Measurements from ENCODE around the gene MYOM1. TPM values are rescaled to one million over a fixed set of nuclear protein-coding genes. Genes with fewer than 3 reads are reported as not detected.
A peak's percentile ranks its signal among the peaks of the same experiment; 100 is the strongest.

The MYOM1 gene
- polyA plus RNA-seq (2013) = 1.5 TPM

DNA sequence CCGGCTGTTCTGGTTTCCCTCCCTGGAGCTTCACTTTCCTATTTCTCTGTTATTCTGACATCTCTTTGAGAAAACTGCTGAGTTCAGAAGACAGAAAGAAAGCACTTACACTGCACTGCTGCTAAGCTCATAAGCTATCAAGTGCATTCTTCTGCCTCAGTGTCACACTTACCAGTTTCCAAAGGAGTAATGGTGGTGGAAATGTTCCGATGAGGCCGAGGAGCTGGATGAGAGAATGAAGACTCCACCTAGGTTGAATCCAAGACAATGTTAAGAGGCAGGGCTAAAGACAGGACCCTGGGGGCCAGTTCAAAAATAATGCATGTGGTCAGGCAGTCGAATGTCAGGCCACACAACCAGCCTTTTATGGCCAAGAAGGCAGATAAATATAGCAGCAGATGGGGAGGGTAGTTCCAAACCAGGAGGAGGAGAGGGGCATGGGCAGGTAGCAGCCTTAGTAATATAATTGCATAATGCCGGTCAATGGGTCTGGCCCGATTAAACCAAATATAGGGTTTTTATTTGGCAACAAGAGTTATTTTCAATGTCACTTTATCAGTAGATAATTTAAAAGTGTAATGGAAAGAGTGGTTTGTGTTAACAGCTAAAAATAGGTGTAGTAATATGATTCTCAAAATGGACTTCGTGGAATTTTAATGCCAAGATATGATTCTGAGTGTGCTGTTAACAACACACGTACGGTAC is at the start of gene MYOM1:
MYOM1 (minus strand) TSS at position 338 of the 705 bp plus-strand sequence. CDS start 4,745 bp downstream, outside the sequence.
- no peak within 1 kb of the TSS for H3K27ac ChIP-seq (ENCODE audit: insufficient read depth in 1 of 2, low read depth in 1 of 2, low read length in 2 of 2, poor library complexity in 1 of 2, severe bottlenecking in 2 of 2)
- POLR2A ChIA-PET = no interaction called here
- peaks cover 0 to 3% (median 0%) of the 10 kb centered on the region in 5 experiments for H3K9me3 ChIP-seq (ENCODE audit: control extremely low read depth in 1 of 5, control insufficient read depth in 4 of 5, insufficient read depth in 2 of 5, low read depth in 1 of 5, low read length in 4 of 5)
- no peak within 1 kb of the TSS for H3K4me3 ChIP-seq (ENCODE audit: control insufficient read depth in 1 of 7, extremely low read depth in 1 of 7, insufficient read depth in 4 of 7, low read depth in 2 of 7, low read length in 6 of 7)
- no peaks in the 10 kb centered on the region for H3K27me3 ChIP-seq (replicated peaks in 2 of 5; ENCODE audit: control insufficient read depth in 4 of 5, insufficient read depth in 5 of 5, low read length in 4 of 5)
- no peaks in the 10 kb centered on the region for H3K36me3 ChIP-seq (ENCODE audit: control insufficient read depth in 4 of 4, insufficient read depth in 4 of 4, low read length in 3 of 4)
- CTCF ChIA-PET = interaction anchor here (1.0 to 2.5 kb wide), 5 partner anchors 17 to 287 kb away, joined by 3 to 6 read pairs (median 5); no protein-coding TSS in a partner anchor
- peaks cover 0 to 12% (median 6%) of the 10 kb centered on the region in 4 experiments for H3K4me1 ChIP-seq (ENCODE audit: control extremely low read depth in 1 of 4, control insufficient read depth in 4 of 4, insufficient read depth in 4 of 4, low read length in 3 of 4)
- no peak for DNase-seq
- WGBS (ENCODE audit: insufficient coverage) = 82% methylated on average over 7 of the region's 9 CpGs

DNA sequence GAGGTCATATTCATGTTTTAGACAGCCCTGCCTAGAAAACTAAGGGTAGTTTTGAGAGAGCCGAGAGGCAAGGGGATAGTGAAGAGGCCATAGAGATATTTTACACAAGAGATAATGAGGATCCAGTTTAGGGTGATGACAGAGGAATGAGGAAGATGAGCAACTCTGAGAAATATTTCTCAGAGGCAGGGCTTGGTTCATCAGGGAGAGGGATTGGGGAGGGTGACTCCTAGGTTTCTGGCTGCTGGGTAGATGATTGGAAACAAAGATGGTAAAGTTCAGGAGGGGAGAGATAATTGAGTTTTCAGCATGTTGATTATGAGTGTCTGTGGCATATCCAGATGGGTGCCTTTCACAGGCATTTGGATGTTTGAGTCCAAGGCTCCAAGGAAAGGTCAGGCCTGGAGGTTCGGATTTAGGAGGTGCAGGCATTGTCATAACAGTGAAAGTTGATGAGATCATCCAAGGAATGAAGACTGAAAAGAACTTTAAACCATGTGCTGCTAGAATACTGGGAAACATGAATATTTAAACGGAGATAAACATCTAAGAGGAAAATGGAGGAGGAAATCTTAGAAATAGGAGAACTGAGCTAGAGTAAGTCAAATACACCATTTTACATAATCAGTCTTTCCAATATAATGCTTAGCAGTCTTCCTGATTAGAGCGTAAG is 49.6 kb upstream of the MYOM1 start:
- DNase-seq = no peak
- no peak overlapping the region for H3K4me3 ChIP-seq (ENCODE audit: control insufficient read depth in 1 of 7, extremely low read depth in 1 of 7, insufficient read depth in 4 of 7, low read depth in 2 of 7, low read length in 6 of 7)
- H3K27ac ChIP-seq (ENCODE audit: insufficient read depth in 1 of 2, low read depth in 1 of 2, low read length in 2 of 2, poor library complexity in 1 of 2, severe bottlenecking in 2 of 2) = no peak overlapping the region
- H3K4me1 ChIP-seq (ENCODE audit: control extremely low read depth in 1 of 4, control insufficient read depth in 4 of 4, insufficient read depth in 4 of 4, low read length in 3 of 4) = peaks cover 9 to 36% (median 18%) of the 10 kb centered on the region in 4 experiments
- H3K27me3 ChIP-seq (replicated peaks in 2 of 5; ENCODE audit: control insufficient read depth in 4 of 5, insufficient read depth in 5 of 5, low read length in 4 of 5) = no peaks in the 10 kb centered on the region
- H3K9me3 ChIP-seq (ENCODE audit: control extremely low read depth in 1 of 5, control insufficient read depth in 4 of 5, insufficient read depth in 2 of 5, low read depth in 1 of 5, low read length in 4 of 5) = no peaks in the 10 kb centered on the region
- H3K36me3 ChIP-seq (ENCODE audit: control insufficient read depth in 4 of 4, insufficient read depth in 4 of 4, low read length in 3 of 4) = peaks cover 3 to 20% (median 10%) of the 10 kb centered on the region in 4 experiments
- ChIA-PET CTCF (interaction anchor here (1.0 to 1.3 kb wide), 2 partner anchors 10 to 319 kb away, joined by 3 read pairs; no protein-coding TSS in a partner anchor), POLR2A (no interaction called here)
- 96% methylated on average over 2 of the region's 4 CpGs for WGBS (ENCODE audit: insufficient coverage)

DNA sequence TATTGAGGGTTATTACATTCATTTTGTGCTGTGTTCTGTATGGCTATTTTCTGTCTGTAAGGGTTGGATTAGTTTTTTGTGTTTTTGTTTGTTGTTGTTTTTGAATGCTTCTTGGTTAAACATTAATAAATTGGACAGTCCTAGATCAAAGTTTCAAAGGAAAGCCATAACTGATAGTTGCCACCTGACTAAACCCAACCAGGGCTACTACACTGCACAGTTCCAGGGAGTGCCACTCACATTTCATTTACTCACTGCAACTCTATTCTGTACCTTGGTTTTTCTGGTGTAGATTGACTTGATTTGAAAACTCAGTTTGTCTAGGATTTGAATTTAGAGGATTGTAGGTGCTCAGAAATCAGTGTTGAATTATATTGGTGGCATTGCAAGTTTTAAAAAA is 48.5 kb upstream of the MYOM1 start:
- no peak for DNase-seq
- H3K9me3 ChIP-seq (ENCODE audit: control extremely low read depth in 1 of 5, control insufficient read depth in 4 of 5, insufficient read depth in 2 of 5, low read depth in 1 of 5, low read length in 4 of 5) = no peaks in the 10 kb centered on the region
- H3K36me3 ChIP-seq (ENCODE audit: control insufficient read depth in 4 of 4, insufficient read depth in 4 of 4, low read length in 3 of 4) = peaks cover 0 to 9% (median 4%) of the 10 kb centered on the region in 4 experiments
- H3K4me3 ChIP-seq (ENCODE audit: control insufficient read depth in 1 of 7, extremely low read depth in 1 of 7, insufficient read depth in 4 of 7, low read depth in 2 of 7, low read length in 6 of 7) = no peak overlapping the region
- H3K27ac ChIP-seq (ENCODE audit: insufficient read depth in 1 of 2, low read depth in 1 of 2, low read length in 2 of 2, poor library complexity in 1 of 2, severe bottlenecking in 2 of 2) = no peak overlapping the region
- no peaks in the 10 kb centered on the region for H3K27me3 ChIP-seq (replicated peaks in 2 of 5; ENCODE audit: control insufficient read depth in 4 of 5, insufficient read depth in 5 of 5, low read length in 4 of 5)
- CTCF ChIA-PET = no interaction called here
- peaks cover 16 to 46% (median 26%) of the 10 kb centered on the region in 4 experiments for H3K4me1 ChIP-seq (ENCODE audit: control extremely low read depth in 1 of 4, control insufficient read depth in 4 of 4, insufficient read depth in 4 of 4, low read length in 3 of 4)
- POLR2A ChIA-PET = no interaction called here

DNA sequence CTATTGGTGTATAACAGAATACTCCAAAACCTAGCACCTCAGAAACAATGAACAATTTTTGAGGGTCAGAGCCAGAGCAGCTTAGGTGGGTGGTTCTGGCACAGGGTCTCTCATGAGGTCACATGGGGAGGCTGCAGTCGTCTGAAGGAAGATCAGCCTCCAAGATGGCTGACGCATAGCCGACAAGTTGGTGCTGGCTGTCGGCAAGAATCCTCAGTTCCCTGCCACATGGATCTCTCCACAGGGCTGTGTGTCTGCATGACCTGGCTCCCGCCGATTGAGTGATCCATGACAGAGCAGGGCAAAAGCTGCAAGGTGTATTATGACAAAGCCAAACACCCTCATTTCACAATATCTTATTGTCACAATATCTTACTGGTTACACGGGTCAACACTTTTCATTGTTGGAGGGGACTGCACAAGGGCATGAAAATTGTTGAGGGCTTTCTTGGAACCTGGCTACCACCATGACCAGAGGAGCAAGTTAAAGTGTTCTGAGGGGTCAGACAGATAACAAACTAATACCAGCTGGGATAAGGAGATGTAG is 46.4 kb upstream of the MYOM1 start:
- Histone ChIP-seq H3K27me3 (replicated peaks in 2 of 5; ENCODE audit: control insufficient read depth in 4 of 5, insufficient read depth in 5 of 5, low read length in 4 of 5) (no peaks in the 10 kb centered on the region), H3K9me3 (ENCODE audit: control extremely low read depth in 1 of 5, control insufficient read depth in 4 of 5, insufficient read depth in 2 of 5, low read depth in 1 of 5, low read length in 4 of 5) (no peaks in the 10 kb centered on the region), H3K4me1 (ENCODE audit: control extremely low read depth in 1 of 4, control insufficient read depth in 4 of 4, insufficient read depth in 4 of 4, low read length in 3 of 4) (peaks cover 19 to 53% (median 29%) of the 10 kb centered on the region in 4 experiments), H3K36me3 (ENCODE audit: control insufficient read depth in 4 of 4, insufficient read depth in 4 of 4, low read length in 3 of 4) (peaks cover 0 to 3% (median 0%) of the 10 kb centered on the region in 4 experiments), H3K4me3 (ENCODE audit: control insufficient read depth in 1 of 7, extremely low read depth in 1 of 7, insufficient read depth in 4 of 7, low read depth in 2 of 7, low read length in 6 of 7) (no peak overlapping the region), H3K27ac (ENCODE audit: insufficient read depth in 1 of 2, low read depth in 1 of 2, low read length in 2 of 2, poor library complexity in 1 of 2, severe bottlenecking in 2 of 2) (no peak overlapping the region)
- DNase-seq = no peak
- ChIA-PET POLR2A (interaction anchor here (0.7 to 1.0 kb wide), 3 partner anchors 10 to 181 kb away, joined by 3 to 5 read pairs (median 3); no protein-coding TSS in a partner anchor), CTCF (interaction anchor here (1.2 to 3.2 kb wide), 2 partner anchors 9 to 53 kb away, joined by 3 to 19 read pairs; no protein-coding TSS in a partner anchor)
- WGBS (ENCODE audit: insufficient coverage) = 80% methylated on average over 6 of the region's 7 CpGs

DNA sequence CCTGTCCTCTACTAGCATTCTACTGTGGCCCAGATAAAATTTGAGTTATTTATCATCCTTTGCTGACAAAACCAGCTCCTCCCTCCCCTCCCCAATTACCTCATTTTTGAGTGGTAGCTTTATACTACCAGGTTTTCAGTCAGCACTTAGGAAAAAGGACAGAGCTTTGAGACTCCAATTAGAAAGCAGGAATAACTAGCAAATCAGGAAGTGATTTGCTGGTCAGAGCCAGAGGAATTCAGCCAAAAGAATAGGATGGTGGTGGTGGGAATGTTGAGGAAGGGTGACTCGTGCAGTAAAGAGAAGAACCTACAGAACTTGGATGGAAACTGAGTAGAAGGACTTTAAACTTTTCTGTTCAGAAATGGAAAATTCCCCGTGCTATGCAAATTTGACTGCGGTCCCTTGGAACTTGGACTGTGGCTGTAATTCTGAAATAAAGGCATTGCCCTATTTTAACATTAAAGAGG is 45.8 kb upstream of the MYOM1 start:
- H3K27me3 ChIP-seq (replicated peaks in 2 of 5; ENCODE audit: control insufficient read depth in 4 of 5, insufficient read depth in 5 of 5, low read length in 4 of 5) = no peaks in the 10 kb centered on the region
- H3K36me3 ChIP-seq (ENCODE audit: control insufficient read depth in 4 of 4, insufficient read depth in 4 of 4, low read length in 3 of 4) = peaks cover 0 to 3% (median 0%) of the 10 kb centered on the region in 4 experiments
- ChIA-PET CTCF (interaction anchor here (1.2 to 3.2 kb wide), 2 partner anchors 10 to 54 kb away, joined by 3 to 19 read pairs; no protein-coding TSS in a partner anchor), POLR2A (interaction anchor here (1.0 kb wide), 1 partner anchor 19 kb away, joined by 3 read pairs; no protein-coding TSS in a partner anchor)
- no peak for DNase-seq
- H3K9me3 ChIP-seq (ENCODE audit: control extremely low read depth in 1 of 5, control insufficient read depth in 4 of 5, insufficient read depth in 2 of 5, low read depth in 1 of 5, low read length in 4 of 5) = no peaks in the 10 kb centered on the region
- H3K27ac ChIP-seq (ENCODE audit: insufficient read depth in 1 of 2, low read depth in 1 of 2, low read length in 2 of 2, poor library complexity in 1 of 2, severe bottlenecking in 2 of 2) = no peak overlapping the region
- WGBS (ENCODE audit: insufficient coverage) = 90% methylated on average over 3 of the region's 3 CpGs
- no peak overlapping the region for H3K4me3 ChIP-seq (ENCODE audit: control insufficient read depth in 1 of 7, extremely low read depth in 1 of 7, insufficient read depth in 4 of 7, low read depth in 2 of 7, low read length in 6 of 7)
- peaks cover 24 to 58% (median 34%) of the 10 kb centered on the region in 4 experiments for H3K4me1 ChIP-seq (ENCODE audit: control extremely low read depth in 1 of 4, control insufficient read depth in 4 of 4, insufficient read depth in 4 of 4, low read length in 3 of 4)

DNA sequence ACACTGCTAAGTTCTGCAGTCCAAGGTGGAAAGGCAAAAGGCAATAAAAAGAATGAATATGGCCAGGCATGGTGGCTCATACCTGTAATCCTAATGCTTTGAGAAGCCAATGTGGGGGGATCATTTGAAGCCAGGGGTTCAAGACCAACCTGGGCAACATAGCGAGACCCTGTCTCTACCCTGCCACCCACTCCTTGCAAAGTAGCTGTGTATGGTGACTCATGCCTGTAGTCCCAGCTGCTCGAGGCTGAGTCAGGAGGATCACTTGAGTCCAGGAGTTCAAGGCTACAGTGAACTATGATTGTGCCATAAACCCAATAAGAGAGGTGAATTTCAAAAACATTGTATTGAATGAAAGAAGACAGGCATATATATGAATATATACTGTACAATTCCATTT is 44.6 kb upstream of the MYOM1 start:
- Histone ChIP-seq H3K4me1 (ENCODE audit: control extremely low read depth in 1 of 4, control insufficient read depth in 4 of 4, insufficient read depth in 4 of 4, low read length in 3 of 4) (peaks cover 25 to 64% (median 38%) of the 10 kb centered on the region in 4 experiments), H3K27me3 (replicated peaks in 2 of 5; ENCODE audit: control insufficient read depth in 4 of 5, insufficient read depth in 5 of 5, low read length in 4 of 5) (no peaks in the 10 kb centered on the region), H3K4me3 (ENCODE audit: control insufficient read depth in 1 of 7, extremely low read depth in 1 of 7, insufficient read depth in 4 of 7, low read depth in 2 of 7, low read length in 6 of 7) (peak overlapping the region in 2 of 7 experiments; percentile 97 to 99), H3K36me3 (ENCODE audit: control insufficient read depth in 4 of 4, insufficient read depth in 4 of 4, low read length in 3 of 4) (peaks cover 0 to 3% (median 0%) of the 10 kb centered on the region in 4 experiments), H3K27ac (ENCODE audit: insufficient read depth in 1 of 2, low read depth in 1 of 2, low read length in 2 of 2, poor library complexity in 1 of 2, severe bottlenecking in 2 of 2) (no peak overlapping the region), H3K9me3 (ENCODE audit: control extremely low read depth in 1 of 5, control insufficient read depth in 4 of 5, insufficient read depth in 2 of 5, low read depth in 1 of 5, low read length in 4 of 5) (no peaks in the 10 kb centered on the region)
- POLR2A ChIA-PET = interaction anchor here (1.2 to 6.6 kb wide), 2 partner anchors 16 to 185 kb away, joined by 3 to 90 read pairs; partner anchors contain the start of gene MYL12A
- CTCF ChIA-PET = interaction anchor here (1.0 to 3.2 kb wide), 6 partner anchors 11 to 331 kb away, joined by 3 to 19 read pairs (median 5); partner anchors contain the start of gene MYL12A
- 92% methylated on average over 2 of the region's 2 CpGs for WGBS (ENCODE audit: insufficient coverage)
- no peak for DNase-seq

Data from common myeloid progenitor, CD34-positive (primary cell).